GM10266 (cell line): Measurements from ENCODE around the gene ZNF771.

Source experiments
- DNase-seq: peaks from one replicate; pipeline ENCODE4 v3.0.0; 2012; ENCODE audit errors: extremely low spot score
- CTCF ChIP-seq: IDR thresholded peaks from 2 replicates; pipeline ENCODE4 v1.5.1; 2012; ENCODE audit warnings: mild to moderate bottlenecking, low read depth; ENCODE audit not compliant: control insufficient read depth, insufficient read depth; ENCODE audit errors: missing control alignments

The ZNF771 gene

GRCh38 chr16:30370456-30371247 is 36.8 kb upstream of the ZNF771 start, which contains the start of gene TBC1D10B:
TBC1D10B (minus strand) TSS chr16:30370494; CDS start chr16:30370183, 311 bp downstream.
- DNase-seq, result peak; percentile 98
- TF ChIP-seq CTCF, result no peak

GRCh38 chr16:30371248-30371816 is 36.1 kb upstream of the ZNF771 start:
- peak; percentile 21 for TF ChIP-seq CTCF
- no peak for DNase-seq

- no peak for DNase-seq
- no peak for TF ChIP-seq CTCF
Measured at GRCh38 chr16:30372038-30372712, 35.2 kb upstream of the ZNF771 start.

- DNase-seq, result no peak
- TF ChIP-seq CTCF, result no peak
Measured at GRCh38 chr16:30372725-30373124, 34.7 kb upstream of the ZNF771 start.

GRCh38 chr16:30374538-30374937 is 32.9 kb upstream of the ZNF771 start, which contains the start of gene MYL11:
MYL11 (plus strand) TSS chr16:30374802; CDS start chr16:30374858, 56 bp downstream.
- no peak for DNase-seq
- TF ChIP-seq CTCF, result no peak

- no peak for TF ChIP-seq CTCF
- no peak for DNase-seq
Measured at GRCh38 chr16:30375864-30376263, 31.5 kb upstream of the ZNF771 start.
